Uterus (tissue), 4 donors: ENCODE measurements around the gene PRELID3B. TPM values are rescaled to one million over a fixed set of nuclear protein-coding genes. Genes with fewer than 3 reads are reported as not detected.
"Not testable (repeated sequence)": the region's sequence is repeated elsewhere in the genome, so short reads cannot be mapped to it uniquely, and the experiment has no call there.

ENCODE experiments used
- DNase-seq, 2 donors: peaks; one replicate each; pipeline ENCODE4 v3.0.0-alpha.2; 2019 to 2020
- H3K27ac ChIP-seq, 2 donors: fragments of 200-600 bp; sonication (generic); 1 replicate in 1 of 2; 2 replicates in 1 of 2; pipeline ENCODE4 v1.5.1; 2016 to 2018
- H3K27me3 ChIP-seq, 2 donors: fragments of 200-600 bp; sonication (generic); one replicate each; pipeline ENCODE4 v1.5.1; 2018 to 2019; ENCODE audit warnings: control low read depth in 1 of 2
- H3K36me3 ChIP-seq, 2 donors: fragments of 200-600 bp; sonication (generic); one replicate each; pipeline ENCODE4 v1.5.1; 2019; ENCODE audit warnings: control low read depth in 1 of 2
- H3K4me1 ChIP-seq, 2 donors: fragments of 200-600 bp; sonication (generic); one replicate each; pipeline ENCODE4 v1.5.1; 2018 to 2019; ENCODE audit warnings: control low read depth in 1 of 2
- H3K4me3 ChIP-seq, 2 donors: fragments of 200-600 bp; sonication (generic); 1 replicate in 1 of 2; 2 replicates in 1 of 2; pipeline ENCODE4 v1.5.1; 2018 to 2019; ENCODE audit warnings: mild to moderate bottlenecking in 1 of 2
- H3K9me3 ChIP-seq, 2 donors: fragments of 200-600 bp; sonication (generic); one replicate each; pipeline ENCODE4 v1.5.1; 2019; ENCODE audit warnings: control low read depth in 1 of 2
- POLR2A ChIP-seq, 2 donors: fragments of 450-650 bp; IDR thresholded peaks; one replicate each; pipeline ENCODE4 v1.6.1; 2016; ENCODE audit warnings: antibody characterized with exemption in 2 of 2, mild to moderate bottlenecking in 1 of 2, moderate library complexity in 1 of 2
- intact Hi-C: fragments of 100-400 bp; cut with DNase I; formaldehyde crosslinking; loops from one replicate; pipeline ENCODE4 v1.15.1; 2023; ENCODE audit warnings: low total_unique reads
- total RNA-seq, 4 donors: library from RNA; depleted of rRNA in 3 of 4; stranded (reverse); fragments of >200 nt in 3 of 4; gene quantifications; one replicate each; pipeline versions ENCODE4 v1.1.0 to v1.2.4, GENCODE V29; 2014 to 2023
- TF ChIP-seq, protein P1 (sequence below), 4 experiments: fragments of 200-600 bp in 2 of 4; fragments of 450-650 bp in 2 of 4; sonication (generic) in 2 of 4; IDR thresholded peaks; one replicate each; pipeline ENCODE4 v1.5.1; 2016 to 2019; ENCODE audit warnings: antibody characterized with exemption in 4 of 4, mild to moderate bottlenecking in 2 of 4, moderate library complexity in 1 of 4
- donor health status: DM: yes; HTN: yes; CAD: no.

PRELID3B gene
- total RNA-seq, 4 donors from 2014 or later: 13.3 to 44.3 (median 31.9) TPM

DNA sequence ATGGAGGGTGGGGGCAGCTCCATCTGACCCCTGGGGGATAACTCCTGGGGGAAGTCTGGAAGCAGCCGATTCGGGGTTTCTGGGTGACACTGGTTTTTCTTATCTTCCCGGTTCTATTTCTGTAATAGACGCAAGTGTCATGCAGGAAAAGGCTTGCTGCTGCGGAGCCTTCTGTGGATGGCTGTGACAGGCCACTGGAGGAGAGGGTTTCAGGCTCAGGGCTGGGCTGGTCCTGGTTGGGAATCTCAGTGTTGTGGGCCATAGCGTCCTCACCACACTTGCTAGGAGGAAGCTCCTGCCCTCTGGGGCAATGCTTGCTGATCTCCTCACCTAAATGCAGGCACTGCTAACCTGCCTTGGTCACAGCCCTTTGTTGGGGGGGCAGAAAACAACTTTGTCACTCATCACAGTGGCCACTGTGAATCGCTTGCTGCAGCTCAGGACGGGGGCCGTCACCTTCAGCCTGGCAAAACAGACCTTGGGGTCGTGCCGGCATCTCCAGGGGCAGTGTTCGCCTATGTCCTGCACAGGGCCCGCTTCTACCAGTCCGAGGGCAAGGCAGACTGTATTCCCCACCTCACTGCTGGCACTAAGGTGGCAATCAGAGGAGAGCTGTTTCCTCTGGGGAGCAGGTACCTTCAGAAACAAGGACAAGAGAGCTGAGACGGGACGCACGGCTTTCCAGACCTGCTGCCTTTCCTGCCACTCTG is 27.8 kb downstream of the PRELID3B start:
- H3K36me3 ChIP-seq: no peaks in the 10 kb centered on the region

DNA sequence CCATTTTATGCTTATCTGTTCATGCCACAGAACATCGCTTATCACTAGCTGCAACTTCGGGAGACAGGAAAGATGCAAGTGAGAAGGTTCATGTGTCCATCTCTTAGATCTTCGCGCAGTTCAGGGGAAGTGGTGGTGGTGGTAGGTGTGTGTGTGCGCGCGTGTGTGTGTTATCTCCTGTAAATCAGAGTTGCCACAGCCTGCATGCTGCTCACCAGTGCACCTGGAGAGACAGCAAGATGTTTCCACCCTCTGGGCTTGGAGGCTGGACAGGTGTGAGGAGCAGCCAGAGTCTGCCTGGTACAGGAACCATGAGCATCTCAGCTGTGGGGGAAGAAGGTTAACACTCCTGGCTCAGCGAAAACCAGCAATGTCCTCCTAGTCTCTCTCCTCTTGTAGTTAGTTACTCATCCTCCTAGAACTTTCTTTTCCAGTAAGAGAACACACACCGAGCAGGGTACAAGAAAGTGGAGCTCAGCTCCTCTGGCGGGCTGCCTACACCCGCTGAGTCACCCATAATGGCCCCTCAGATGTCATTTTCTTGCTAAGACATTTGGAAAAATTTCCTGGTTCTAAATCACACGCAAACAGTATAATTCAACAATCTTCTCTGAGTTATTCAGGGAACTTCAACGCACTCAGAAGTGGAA is 28.5 kb downstream of the PRELID3B start:
- Histone ChIP-seq H3K27ac (no peak overlapping the region), H3K4me1 (no peaks in the 10 kb centered on the region), H3K27me3 (no peaks in the 10 kb centered on the region), H3K4me3 (no peak overlapping the region), H3K36me3 (no peaks in the 10 kb centered on the region), H3K9me3 (no peaks in the 10 kb centered on the region)
- intact Hi-C loops: no loop called here
- no peak for DNase-seq
- TF ChIP-seq, protein P1, sequence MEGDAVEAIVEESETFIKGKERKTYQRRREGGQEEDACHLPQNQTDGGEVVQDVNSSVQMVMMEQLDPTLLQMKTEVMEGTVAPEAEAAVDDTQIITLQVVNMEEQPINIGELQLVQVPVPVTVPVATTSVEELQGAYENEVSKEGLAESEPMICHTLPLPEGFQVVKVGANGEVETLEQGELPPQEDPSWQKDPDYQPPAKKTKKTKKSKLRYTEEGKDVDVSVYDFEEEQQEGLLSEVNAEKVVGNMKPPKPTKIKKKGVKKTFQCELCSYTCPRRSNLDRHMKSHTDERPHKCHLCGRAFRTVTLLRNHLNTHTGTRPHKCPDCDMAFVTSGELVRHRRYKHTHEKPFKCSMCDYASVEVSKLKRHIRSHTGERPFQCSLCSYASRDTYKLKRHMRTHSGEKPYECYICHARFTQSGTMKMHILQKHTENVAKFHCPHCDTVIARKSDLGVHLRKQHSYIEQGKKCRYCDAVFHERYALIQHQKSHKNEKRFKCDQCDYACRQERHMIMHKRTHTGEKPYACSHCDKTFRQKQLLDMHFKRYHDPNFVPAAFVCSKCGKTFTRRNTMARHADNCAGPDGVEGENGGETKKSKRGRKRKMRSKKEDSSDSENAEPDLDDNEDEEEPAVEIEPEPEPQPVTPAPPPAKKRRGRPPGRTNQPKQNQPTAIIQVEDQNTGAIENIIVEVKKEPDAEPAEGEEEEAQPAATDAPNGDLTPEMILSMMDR (IDR thresholded peaks at IDR 0.05): no peak
- TF ChIP-seq POLR2A (IDR thresholded peaks at IDR 0.05): no peak

More for the DNA sequence above, 27.8 kb downstream of the PRELID3B start:
- intact Hi-C loops: no loop called here
- TF ChIP-seq, protein P1 (IDR thresholded peaks at IDR 0.05): no peak
- TF ChIP-seq POLR2A (IDR thresholded peaks at IDR 0.05): no peak
- DNase-seq: no peak
- Histone ChIP-seq H3K9me3 (no peaks in the 10 kb centered on the region), H3K27ac (no peak overlapping the region), H3K27me3 (no peaks in the 10 kb centered on the region), H3K4me3 (no peak overlapping the region), H3K4me1 (no peaks in the 10 kb centered on the region)

DNA sequence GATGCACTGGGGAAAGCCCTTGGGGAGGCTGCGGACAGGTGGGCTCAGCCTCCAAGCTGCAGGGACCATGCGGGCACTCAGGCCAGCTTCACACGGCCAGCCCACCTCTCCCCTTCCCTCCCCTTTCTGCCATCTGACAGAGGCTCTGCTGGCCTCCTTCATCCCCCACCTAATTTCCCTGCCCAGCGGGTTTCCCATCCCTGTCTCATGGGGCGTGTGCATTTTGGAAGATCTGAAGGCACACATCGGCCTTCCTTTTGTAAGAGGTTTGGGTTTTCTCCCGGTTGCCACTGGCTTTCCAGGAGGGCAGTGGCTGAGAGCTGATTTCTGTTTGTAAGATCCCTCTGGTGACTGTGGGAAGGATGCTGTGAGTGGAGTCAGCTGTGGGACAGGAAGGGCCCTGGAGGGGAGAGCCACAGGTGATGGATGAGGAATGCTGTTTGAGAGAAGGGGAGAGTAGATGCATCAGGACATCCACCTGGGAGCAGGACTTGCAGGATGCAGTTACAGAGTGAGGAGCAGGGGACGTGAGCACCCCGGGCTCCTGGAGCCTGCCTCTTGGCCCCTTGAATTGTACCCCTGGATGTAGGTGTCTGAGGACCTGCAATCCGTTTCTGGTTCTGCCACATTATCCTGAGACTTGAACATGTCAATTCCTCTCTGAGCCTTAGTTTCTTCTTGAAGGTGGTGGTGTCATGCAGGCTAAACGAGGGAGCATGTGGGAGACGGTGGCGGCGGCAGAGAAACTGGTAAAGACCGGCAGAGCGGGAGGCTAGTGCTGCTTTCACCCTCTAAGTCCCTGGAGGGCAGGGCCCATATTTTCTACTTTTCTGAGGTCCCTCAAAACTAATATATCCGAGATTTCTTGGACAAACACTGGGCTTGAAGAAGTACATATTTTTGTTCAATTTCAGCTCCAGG is 29.3 kb downstream of the PRELID3B start:
- Histone ChIP-seq H3K9me3 (no peaks in the 10 kb centered on the region), H3K4me3 (no peak overlapping the region), H3K27ac (no peak overlapping the region), H3K27me3 (no peaks in the 10 kb centered on the region), H3K4me1 (no peaks in the 10 kb centered on the region), H3K36me3 (no peaks in the 10 kb centered on the region)
- intact Hi-C loops: no loop called here
- TF ChIP-seq, protein P1 (IDR thresholded peaks at IDR 0.05): no peak
- TF ChIP-seq POLR2A (IDR thresholded peaks at IDR 0.05): no peak
- DNase-seq: no peak

DNA sequence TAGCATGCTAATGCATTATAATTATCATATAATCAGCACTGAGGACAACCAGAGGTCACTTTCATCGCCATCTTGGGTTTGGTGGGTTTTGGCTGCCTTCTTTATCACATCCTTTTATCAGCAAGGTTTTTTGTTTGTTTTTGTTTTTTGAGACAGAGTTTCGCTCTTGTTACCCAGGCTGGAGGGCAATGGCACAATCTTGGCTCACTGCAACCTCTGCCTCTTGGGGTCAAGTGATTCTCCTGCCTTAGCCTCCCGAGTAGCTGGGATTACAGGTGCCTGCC is 30.8 kb downstream of the PRELID3B start:
- intact Hi-C loops, H3K27ac ChIP-seq, H3K27me3 ChIP-seq, H3K36me3 ChIP-seq, H3K9me3 ChIP-seq, H3K4me1 ChIP-seq, H3K4me3 ChIP-seq, DNase-seq: not testable (repeated sequence)

DNA sequence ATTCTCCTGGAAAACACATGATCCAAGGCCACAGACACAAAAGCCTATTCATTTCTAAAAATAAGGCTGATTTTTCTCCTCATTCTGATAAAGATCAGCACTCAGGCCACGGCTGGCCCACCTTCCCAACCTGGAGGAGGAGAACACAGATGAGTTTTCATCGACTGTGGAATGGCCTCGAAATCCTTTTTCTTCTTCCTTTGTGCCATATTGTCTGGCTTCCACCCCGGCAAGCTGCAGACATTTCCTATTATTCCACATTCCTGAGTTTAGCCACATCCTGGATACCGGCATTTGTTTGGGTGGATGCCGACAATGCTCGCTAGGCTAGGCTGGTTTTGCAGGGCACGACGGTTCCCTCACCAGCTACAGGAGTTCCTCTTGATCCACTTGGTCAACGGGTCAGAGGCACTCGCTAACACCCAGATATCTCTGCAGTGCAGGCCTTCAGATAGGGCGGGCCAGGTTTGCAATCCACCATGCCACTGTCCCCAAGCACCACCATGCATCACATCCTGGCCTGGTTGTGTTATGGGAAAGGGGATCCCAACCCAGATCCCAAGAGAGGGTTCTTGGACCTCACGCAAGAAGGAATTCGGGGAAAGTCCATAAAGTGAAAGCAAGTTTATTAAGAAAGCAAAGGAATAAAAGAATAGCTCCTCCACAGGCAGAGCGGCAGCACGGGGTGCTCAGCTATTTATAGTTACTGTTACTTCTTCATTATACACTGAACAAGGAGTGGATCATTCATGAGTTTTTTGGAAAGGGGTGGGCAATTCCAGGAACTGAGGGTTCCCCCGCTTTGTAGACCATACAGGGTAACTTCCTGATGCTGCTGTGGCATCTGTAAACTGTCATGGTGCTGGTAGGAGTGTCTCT is 31.4 kb downstream of the PRELID3B start:
- Histone ChIP-seq H3K27me3 (no peaks in the 10 kb centered on the region), H3K27ac (no peak overlapping the region), H3K9me3 (no peaks in the 10 kb centered on the region), H3K4me3 (no peak overlapping the region), H3K4me1 (no peaks in the 10 kb centered on the region), H3K36me3 (no peaks in the 10 kb centered on the region)
- no peak for DNase-seq
- no peak for TF ChIP-seq POLR2A (IDR thresholded peaks at IDR 0.05)
- TF ChIP-seq, protein P1 (IDR thresholded peaks at IDR 0.05): no peak
- intact Hi-C loops: no loop called here
